HuH-7.5 (cell line): ENCODE results near the gene SEC23B.
A peak's percentile ranks its signal among the peaks of the same experiment; 100 is the strongest.
"Not testable (repeated sequence)": the region's sequence is repeated elsewhere in the genome, so short reads cannot be mapped to it uniquely, and the experiment has no call there.

Source experiments
- DNase-seq: peaks from one replicate; pipeline ENCODE4 v3.0.0; 2011; ENCODE audit warnings: low spot score

Gene SEC23B

DNA sequence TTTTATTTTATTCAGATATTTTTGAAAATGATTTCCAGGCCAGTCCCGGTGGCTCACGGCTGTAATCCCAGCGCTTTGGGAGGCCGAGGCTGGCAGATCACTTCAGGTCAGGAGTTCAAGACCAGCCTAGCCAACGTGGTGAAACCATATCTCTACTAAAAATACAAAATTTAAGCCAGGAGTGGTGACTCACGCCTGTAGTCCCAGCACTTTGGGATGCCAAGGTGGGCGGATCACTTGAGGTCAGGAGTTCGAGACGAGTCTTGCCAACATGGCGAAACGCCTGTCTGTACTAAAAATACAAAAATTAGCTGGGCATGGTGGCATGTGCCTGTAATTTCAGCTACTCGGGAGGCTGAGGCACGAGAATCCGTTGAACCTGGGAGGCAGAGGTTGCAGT, 19.0 kb downstream of the SEC23B start:
- DNase-seq: not testable (repeated sequence)

DNA sequence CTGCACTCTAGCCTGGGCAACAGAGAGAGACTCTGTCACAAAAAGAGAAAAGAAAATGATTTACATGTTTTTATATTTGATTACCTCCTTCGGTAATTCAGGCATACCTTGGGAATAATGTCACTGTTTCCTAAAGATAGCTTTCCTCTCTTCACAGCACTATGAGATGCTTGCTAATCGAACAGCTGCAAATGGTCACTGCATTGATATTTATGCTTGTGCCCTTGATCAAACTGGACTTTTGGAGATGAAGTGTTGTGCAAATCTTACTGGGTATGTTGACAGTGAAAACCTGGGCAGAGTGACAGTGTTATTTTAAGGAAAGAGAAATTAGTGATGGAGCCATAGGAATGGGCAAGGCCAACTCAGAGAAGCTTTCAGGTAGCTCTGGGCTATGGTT, 19.6 kb downstream of the SEC23B start:
- no peak for DNase-seq

DNA sequence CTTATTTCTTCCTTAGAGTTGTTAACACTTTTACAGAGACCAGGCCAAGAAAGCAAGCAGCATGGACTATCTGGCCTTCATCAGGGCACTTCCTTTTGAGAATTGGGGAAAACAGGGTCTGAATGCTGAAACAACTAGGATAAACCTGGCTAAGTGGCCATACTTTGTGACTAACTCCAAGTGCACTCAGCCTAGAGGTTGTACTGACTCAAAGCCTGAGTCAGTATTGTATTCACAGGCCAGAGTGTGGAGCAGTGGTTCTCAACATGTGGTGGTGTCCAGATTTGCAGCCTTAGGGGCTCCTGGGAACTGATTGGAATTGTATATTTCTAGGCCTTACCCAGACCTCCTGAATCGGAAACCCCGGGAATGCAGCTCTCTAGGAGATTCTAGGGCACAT, 20.1 kb downstream of the SEC23B start:
- no peak for DNase-seq

DNA sequence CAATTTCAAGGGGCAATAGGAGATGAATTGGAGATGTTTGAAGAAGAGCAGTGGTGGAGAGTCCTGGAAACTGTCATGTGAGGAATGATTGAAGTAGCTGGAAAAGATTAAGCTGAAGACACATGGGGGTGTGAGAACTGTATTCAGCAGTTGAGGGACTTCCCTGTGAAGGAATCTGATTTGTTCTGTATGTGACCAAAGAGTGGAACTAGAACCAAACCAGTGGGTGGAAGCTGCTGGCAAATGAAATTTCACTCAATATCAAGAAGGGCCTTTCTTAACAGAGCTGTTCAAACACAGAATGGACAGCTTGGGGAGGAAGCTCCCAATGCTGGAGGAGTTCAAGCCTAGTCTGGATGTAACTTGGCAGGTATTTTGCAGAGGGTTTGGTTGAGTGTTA, 21.3 kb downstream of the SEC23B start:
- no peak for DNase-seq

DNA sequence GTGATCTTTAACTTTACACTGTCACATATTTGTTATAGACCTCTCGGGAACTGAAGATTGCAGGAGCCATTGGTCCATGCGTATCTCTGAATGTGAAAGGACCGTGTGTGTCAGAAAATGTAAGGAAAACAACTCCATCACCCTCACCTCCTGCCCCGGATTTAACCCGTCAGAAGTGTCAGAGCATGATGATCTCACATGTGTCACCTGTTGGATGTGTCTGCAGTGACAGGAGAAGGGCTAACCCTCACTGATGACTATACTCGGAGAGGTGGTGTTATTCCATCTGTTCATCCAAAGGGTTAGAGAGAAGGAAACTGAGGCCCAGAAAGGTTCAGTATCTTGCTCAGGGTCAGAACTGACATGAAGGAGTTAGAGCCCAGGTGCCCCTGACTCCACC, 24.9 kb downstream of the SEC23B start:
- no peak for DNase-seq

DNA sequence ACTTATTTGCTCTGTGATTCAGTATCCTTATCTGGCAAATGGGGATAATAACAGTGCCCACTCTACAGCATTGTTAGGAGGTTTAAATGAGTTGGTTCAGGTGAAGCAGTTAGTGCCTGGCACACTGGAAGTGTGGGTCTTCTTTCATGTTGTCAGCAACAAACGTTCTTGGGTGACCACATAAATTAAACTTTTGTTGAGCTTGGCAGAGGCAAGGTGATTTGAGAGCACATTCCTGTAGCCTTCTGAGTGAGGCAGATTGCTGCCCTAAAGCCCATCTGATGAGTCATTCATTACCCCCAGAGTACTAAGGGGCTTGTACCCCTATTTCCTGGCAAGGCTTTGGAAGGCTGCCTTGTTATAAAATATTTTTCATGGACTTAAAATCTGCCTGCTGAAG, 25.8 kb downstream of the SEC23B start:
- no peak for DNase-seq

DNA sequence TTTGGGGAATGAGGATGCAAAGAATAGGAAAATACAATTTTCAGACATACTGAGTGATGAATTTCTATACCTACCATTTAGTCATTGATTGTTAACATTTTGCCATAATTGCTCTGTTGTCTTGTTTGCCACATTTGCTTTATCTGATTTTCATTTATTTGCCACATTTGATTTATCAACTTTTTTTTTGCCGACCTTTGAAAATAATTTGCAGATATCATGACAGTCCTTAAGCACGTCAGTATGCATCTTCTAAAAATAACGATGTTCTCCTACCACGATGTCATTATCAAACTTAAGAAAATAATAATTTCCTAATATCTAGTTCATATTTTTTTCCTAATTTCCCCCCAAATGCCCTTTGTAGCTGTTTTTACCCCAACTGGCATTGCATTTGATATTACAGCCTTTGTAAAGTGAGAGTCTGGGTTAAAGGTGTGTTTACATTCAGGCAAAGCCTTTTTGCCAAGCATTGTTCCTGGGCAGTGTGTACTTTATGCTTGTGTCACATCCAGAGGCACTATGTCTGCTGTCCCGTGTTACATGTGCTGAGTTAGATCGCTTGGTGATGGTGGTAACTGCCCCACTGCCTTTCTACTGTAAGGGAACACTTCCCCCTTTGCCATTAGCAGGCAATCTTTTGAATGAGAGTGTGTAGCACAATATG, 26.4 kb downstream of the SEC23B start:
- DNase-seq: no peak

DNA sequence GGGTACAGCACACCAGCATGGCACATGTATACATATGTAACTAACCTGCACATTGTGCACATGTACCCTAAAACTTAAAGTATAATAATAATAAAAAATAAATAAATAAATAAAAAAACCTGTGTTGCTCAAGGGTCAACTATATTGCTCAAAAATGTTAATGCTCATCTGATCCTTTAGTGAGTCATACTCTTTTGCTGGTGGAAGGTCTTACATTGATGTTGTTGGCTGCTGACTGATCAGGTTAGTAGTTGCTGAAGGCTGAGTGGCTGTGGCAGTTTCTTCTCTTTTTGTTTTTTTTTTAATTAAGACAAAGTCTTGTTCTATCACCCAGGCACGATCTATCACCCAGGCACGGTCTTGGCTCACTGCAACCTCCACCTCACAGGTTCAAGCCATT, 29.9 kb downstream of the SEC23B start:
- no peak for DNase-seq

DNA sequence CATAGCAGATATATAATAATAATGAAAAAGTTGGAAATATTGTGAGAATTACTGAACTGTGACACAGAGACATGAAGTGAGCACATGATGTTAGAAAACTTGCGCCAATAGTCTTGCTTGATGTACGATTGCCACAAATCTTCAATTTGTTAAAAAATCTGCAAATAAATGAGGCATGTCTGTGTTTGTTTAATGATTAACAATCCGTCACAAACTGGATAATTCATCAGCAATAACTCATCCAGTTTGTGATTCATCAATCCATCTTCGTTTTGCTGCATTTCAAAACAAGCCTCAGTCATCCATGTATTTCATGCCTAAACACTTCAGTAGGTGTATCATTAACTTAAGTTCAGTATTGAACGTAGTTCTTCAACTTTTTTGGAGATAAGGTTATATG, 34.0 kb downstream of the SEC23B start:
- no peak for DNase-seq

DNA sequence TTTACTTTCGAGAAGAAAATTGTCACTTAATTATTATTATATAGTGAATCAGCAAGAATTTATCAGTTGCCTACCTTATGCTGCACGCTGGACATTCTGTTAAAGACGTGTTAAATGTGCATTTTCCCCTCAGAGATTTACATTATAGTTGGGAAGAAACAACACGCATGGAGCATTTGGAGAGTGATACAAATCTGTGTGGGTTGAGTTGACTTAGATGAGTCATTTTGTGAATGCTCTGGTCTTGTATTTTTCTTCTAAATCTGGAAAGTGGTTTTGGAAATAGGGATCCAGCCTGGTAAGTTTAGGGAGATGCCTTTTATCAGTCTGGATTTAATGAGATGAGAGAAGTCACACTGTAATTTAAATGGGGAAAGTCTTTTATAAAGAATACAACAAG, 35.5 kb downstream of the SEC23B start:
- no peak for DNase-seq

DNA sequence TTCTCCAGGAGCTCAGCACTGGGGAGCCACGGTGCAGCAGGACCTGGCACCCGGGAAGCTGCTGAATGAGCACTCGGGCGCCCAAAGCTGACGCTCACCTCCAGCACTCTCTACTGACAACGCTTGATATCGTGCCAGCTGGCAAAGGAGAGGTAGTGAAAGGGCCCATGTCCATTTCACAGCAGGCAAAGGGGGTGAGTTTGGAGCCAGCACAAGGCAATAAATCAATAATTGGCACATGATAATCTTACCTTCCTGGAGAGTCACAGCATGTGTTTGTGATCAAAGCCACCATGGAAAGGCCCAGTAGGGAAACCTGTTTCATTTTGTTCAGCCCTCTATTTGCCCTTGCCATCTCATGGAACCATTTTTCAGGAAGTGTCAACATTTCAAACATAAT, 36.2 kb downstream of the SEC23B start:
- no peak for DNase-seq

DNA sequence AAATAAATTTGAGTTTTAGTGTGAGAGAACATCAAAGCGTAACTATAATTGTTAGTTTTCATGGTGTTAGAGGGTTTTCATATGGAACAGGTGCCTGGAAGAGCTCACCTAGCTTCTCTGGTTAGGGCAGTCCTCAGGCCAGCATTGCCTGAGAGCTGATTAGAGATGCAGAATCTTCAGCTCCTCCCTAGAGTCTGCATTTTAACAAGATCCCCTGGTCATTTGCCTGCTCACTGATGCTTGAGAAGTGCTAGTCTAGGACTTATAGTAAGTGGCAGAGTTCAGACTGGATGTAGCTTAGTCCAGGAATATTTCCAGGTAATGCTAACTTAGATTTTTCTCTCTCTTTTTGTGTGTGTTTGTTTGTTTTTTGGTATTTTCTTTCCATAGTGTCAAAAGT, 37.8 kb downstream of the SEC23B start:
- DNase-seq: no peak

DNA sequence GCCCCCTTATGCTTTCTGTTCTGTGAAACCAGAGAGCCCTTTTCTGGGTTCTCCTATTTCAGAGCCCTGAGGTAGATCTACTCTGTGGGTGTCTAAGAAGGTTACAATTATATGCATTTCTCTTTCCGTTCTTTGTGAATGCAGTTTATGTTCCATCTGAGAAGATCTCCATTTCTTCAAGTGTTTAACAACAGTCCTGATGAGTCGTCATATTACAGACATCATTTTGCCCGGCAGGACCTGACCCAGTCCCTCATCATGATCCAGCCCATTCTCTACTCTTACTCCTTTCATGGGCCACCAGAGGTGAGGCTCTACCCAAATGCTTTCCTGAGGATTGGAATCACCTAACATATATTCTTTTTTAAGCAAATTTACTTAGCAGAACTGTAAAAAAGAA, 40.7 kb downstream of the SEC23B start:
- DNase-seq: no peak

DNA sequence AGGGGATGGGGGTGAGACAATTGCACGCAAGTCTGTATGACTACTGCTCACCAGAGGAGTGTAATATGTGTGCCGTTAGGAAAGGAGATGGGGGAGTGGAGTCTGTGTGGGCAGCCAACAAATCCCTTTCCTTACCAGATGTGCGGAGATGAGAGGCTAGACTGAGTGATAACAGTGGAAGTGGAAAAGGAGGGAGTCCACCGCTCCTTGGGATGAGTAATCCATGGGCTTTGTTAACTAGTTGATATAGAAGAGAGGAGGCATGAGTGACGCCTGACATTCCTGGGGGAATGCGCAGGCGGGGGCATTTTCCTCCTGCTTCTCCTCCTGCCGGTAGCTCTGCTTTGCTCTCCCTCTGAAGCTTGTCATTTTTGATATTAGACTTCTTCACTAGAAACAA, 46.0 kb downstream of the SEC23B start:
- DNase-seq: no peak

DNA sequence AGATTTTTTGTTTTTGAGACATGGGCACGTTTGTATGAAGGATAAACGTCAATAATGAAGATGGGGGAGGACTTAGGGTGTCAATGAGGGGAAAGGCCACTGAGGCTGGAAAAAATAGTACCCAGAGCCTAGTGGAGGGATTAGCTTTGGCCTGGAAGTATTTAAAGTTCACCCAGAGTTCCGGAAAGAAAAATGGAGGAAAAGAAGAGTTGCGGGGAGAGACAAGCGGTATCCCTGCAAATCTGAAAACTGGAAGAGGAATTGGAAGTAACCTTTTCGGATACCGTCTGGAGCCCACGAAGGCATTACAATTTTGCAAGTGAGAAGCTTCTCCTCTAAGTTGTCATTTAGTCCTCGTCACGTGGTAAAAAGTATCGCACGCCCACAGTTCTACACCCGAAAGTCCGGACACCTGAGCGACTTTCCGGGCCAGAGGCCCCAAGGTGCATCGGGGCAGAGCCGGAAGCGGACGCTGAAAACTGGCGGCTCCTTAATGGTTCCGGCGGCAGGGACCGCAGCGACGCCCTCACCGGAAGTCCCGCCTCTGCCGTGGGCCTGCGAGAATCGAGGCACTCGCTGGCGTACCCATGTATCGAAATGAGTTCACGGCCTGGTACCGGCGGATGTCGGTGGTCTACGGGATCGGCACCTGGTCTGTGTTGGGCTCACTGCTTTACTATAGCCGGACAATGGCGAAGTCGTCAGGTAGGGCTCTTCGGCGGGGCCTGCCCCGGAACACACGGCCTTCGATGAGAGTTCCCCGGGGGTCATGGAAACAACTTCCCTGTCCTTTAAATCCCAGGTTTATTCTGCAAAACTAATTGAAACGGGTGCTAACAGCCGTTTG, 59.4 kb downstream of the SEC23B start, which contains the start of gene SMIM26:
Gene SMIM26 (plus strand): TSS at position 541 of the 847 bp plus-strand sequence. CDS start 47 bp downstream, at position 588.
- DNase-seq: peak; percentile 86

DNA sequence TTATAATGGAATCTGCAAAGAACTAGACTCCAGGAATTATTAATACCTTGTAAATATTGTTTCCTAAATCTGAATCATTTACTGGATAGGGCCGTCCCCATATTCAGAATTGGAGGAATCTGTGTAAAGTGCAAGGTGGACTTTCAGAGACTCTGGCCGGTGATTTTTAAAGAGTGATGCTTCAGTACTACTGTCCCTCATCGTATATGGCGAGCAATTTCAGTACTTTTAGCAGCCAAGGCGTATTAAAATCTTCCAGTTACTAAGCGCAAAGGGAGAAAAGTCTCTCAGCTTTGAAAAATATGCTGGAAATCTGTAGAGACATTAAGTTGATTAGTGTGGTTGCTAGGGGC, 60.0 kb downstream of the SEC23B start:
- DNase-seq: no peak

DNA sequence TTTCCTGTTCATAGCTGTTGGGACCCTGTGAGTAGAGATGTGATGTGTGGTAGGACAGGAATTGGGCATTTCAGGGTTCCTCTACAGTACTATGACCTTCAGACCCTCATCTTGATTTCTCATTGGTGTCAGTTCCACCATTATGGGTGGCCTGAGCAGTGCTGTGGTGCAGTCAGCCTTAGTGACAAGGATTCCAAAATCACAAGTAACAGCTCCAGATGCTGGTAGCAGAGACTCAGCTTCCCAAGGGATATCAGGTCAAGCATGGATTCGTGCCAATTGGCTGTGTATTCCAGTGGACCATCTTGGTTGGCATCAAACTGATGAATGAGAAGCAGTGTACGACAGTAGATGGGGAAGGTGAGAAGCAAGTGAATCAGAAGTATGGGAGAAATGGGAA, 63.3 kb downstream of the SEC23B start:
- DNase-seq: no peak

DNA sequence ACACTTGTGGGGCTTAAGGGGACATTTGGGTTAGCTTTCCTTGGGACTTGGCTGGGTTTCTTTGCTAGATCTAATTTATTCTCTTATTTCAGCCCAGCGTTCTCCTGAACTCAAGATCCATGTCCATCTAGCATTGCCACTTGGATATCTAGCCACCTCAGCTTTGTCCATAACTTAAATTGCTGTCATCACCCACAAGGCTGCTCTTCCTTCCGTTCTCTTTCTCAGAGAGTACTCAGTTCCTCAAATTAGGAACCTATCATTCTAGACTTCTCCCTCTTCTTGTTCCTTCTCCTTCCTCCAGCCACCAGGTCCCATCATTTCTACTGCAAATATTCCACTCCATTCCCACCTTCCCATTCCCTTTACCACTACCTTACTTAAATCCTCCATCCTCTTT, 63.8 kb downstream of the SEC23B start:
- no peak for DNase-seq

DNA sequence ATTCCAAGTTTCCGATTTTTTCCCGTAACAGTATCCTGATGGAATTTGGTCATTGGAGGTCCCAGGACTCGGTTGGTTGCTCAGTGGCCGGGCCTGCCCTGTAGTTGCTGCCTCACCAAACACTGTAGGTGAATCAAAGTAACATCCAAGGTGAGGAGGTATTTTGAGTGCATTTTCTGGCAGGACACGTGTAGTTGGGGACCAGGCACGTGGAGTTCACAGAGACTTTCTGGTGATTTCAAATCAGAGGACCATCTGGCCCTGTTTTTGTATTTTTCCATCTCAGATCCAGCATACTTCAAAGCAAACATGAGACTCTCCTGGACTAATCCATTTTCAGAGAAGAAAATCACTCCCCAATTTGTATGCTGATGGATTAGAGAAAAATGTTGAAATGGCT, 70.2 kb downstream of the SEC23B start:
- DNase-seq: no peak

DNA sequence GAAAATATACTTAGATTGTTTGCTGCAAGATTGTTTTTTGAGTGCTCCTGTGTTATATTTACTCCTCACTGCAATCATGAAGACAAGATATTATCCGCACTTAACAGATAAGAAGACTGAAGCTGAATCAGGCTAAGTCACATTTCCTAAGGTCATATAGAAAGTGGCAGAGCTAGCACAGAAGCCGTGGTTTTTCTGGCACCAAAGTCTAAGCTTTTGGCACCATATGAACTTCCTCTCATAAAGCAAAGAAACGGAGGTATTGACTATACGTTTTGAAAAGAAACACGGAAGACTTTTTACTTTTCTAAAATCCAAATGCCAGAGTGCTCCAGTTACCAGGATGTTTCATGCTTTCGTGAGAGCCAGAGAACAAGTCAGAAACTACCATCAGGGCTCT, 70.8 kb downstream of the SEC23B start:
- no peak for DNase-seq

DNA sequence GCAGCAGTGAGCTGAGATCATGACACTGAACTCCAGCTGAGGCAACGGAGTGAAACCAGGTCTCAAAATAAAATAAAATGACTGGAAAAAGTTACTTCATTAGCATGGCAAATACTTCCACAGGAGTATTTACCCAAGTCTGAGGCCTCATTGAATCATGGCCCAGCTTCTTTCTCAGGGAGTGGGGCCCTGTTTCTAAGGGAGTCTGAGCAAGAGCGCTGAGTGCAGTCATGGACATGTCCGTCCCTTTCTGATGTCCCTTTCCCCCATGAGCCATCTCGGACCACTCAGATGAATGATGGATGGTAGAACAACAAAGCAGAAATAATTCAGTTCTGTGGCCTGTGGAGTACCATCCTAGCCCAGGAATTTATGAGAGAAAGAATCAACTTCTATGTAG, 72.3 kb downstream of the SEC23B start:
- DNase-seq: no peak

DNA sequence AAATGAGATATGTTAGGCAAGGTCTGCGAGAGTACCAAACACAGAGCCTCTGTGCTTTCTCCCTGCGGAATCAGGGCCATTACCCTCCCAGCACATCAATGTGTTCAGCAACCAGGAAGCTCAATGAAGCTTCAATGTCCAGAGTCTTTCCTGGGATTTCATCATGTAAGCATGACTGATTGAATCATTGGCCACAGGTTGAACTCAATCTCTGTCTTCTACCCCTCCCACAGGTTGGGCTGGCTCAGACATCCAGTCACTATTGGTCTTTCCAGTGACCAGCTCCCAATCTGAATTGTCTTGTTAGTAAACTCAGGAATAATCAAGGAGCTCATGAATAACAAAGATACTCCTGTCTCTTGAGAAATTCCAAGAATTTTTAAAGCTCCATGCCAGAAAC, 77.4 kb downstream of the SEC23B start:
- DNase-seq: no peak

DNA sequence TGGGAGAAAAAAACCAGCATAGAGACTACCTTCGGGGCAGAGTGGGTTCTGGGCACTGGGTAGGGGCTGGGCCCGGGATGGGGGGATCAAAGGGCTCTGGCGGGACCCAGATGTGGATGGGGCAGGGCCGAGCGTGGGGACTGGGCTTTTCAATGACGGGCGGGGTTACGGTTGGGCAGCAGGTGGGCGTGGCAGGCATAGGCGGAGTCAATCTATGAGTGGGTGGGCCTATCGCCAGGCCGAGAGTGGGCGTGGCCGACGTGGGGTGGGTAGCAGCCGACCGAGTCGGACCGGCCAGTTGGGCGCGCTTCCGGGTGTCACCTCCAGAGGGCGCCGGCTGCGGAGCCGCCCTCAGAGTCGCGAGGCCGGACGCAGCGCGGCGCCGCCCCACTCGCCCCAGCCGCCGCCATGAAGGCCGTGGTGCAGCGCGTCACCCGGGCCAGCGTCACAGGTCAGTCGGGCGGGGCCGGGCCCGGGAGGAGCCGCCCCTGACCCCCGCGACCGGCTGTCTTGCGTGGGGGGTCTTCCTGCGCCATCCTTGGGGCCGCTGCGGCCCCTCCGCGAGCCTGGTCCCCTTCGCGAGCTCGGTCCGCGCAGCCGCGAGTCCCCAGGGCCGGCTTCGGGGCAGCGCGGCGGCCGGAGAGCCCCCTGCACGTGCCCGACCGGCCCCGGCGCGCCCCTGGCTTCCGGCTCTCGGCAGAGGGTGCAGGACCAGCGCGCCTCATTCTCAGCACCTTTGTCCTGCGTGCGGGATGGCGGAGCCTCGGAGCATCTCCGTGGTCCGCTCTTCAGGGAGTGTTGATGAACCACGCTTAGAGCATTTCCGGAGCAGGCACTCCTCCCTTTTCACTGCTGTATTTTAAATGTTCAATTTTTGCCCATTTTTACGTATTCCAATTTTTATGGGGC, 80.2 kb downstream of the SEC23B start, which contains the start of gene DTD1:
Gene DTD1 (plus strand): TSS at position 390 of the 909 bp plus-strand sequence. CDS start 19 bp downstream, at position 409.
- DNase-seq: peak; percentile 80
